K562 (cell line): ENCODE results near the gene SND1. TPM values are rescaled to one million over a fixed set of nuclear protein-coding genes. Genes with fewer than 3 reads are reported as not detected.

Experiments
- CREM ChIP-seq: IDR thresholded peaks from 2 replicates; pipeline ENCODE4 v1.6.1; 2014; ENCODE audit warnings: antibody characterized with exemption, low read depth
- E2F3 ChIP-seq: fragments of 250-450 bp; sonication (Bioruptor Pico); IDR thresholded peaks from 2 replicates; pipeline ENCODE4 v1.4.0; 2020; ENCODE audit warnings: mild to moderate bottlenecking
- E2F6 ChIP-seq, 2 experiments: IDR thresholded peaks; 2 replicates each; pipeline ENCODE4 v1.6.1; 2011; ENCODE audit warnings: borderline replicate concordance in 1 of 2, control low read depth in 1 of 2, low read depth in 1 of 2, low read length in 1 of 2, mild to moderate bottlenecking in 1 of 2, mixed read lengths in 1 of 2, moderate library complexity in 1 of 2; ENCODE audit not compliant: insufficient read depth in 1 of 2, insufficient read length in 1 of 2, poor library complexity in 1 of 2, severe bottlenecking in 1 of 2; ENCODE audit errors: extremely low read depth in 1 of 2
- EHMT2 ChIP-seq: fragments of 450-650 bp; IDR thresholded peaks from 2 replicates; pipeline ENCODE4 v1.6.1; 2018; ENCODE audit warnings: antibody characterized with exemption
- FOS ChIP-seq: IDR thresholded peaks from 3 replicates; pipeline ENCODE4 v1.6.1; 2011; ENCODE audit not compliant: insufficient read length; ENCODE audit errors: extremely low read depth
- GABPA ChIP-seq: fragments of 200-800 bp; sonication (Bioruptor generic); conservative IDR thresholded peaks from 2 replicates; pipeline ENCODE4 v1.6.1; 2016; ENCODE audit warnings: low read depth, missing genetic modification characterization, missing compliant biosample characterization
- HDAC1 ChIP-seq, 2 experiments: fragments of 450-650 bp; IDR thresholded peaks; 2 replicates each; pipeline ENCODE4 v1.6.1; 2016 to 2017; ENCODE audit warnings: inconsistent platforms in 1 of 2, mild to moderate bottlenecking in 1 of 2, moderate library complexity in 1 of 2
- HINFP ChIP-seq: fragments of 450-650 bp; conservative IDR thresholded peaks from 2 replicates; pipeline ENCODE4 v1.6.1; 2016; ENCODE audit warnings: missing genetic modification characterization, low read depth, mild to moderate bottlenecking, control low read depth, missing compliant biosample characterization
- NCOA1 ChIP-seq: fragments of 450-650 bp; IDR thresholded peaks from 2 replicates; pipeline ENCODE4 v1.6.1; 2016; ENCODE audit warnings: low read depth
- NUFIP1 ChIP-seq: fragments of 450-650 bp; IDR thresholded peaks from 2 replicates; pipeline ENCODE4 v1.6.1; 2018; ENCODE audit not compliant: partially characterized antibody
- PATZ1 ChIP-seq: fragments of 250-450 bp; sonication (Bioruptor Pico); IDR thresholded peaks from 2 replicates; pipeline ENCODE4 v1.5.0; 2020; ENCODE audit warnings: mild to moderate bottlenecking, borderline replicate concordance
- PREB ChIP-seq: sonication (generic); formaldehyde crosslinking; IDR thresholded peaks from 2 replicates; pipeline ENCODE4 v1.8.1; 2023; ENCODE audit warnings: mild to moderate bottlenecking, missing genetic modification reagents
- RBM14 ChIP-seq: fragments of 200-400 bp; formaldehyde crosslinking; IDR thresholded peaks from 2 replicates; pipeline ENCODE4 v1.6.1; 2018; ENCODE audit warnings: low read depth, mild to moderate bottlenecking, low read length, moderate library complexity, borderline replicate concordance; ENCODE audit not compliant: insufficient read depth
- SNAPC5 ChIP-seq: fragments of 250-450 bp; sonication (Bioruptor Pico); IDR thresholded peaks from 2 replicates; pipeline ENCODE4 v1.8.0; 2021; ENCODE audit warnings: moderate library complexity, mild to moderate bottlenecking, inconsistent platforms
- SNRNP70 ChIP-seq: fragments of 200-400 bp; formaldehyde crosslinking; optimal IDR thresholded peaks from 2 replicates; pipeline ENCODE3; 2017; ENCODE audit warnings: low read depth, low read length
- TAL1 ChIP-seq: fragments of 450-650 bp; IDR thresholded peaks from 2 replicates; pipeline ENCODE4 v1.6.1; 2016; ENCODE audit warnings: mild to moderate bottlenecking
- TEAD2 ChIP-seq: fragments of 450-650 bp; IDR thresholded peaks from 2 replicates; pipeline ENCODE4 v1.6.1; 2016; ENCODE audit warnings: missing genetic modification characterization, control low read depth, missing compliant biosample characterization
- THRAP3 ChIP-seq: fragments of 450-650 bp; IDR thresholded peaks from 2 replicates; pipeline ENCODE4 v1.6.1; 2016; ENCODE audit warnings: mild to moderate bottlenecking, inconsistent platforms, borderline replicate concordance
- TRIM28 ChIP-seq: fragments of 450-650 bp; IDR thresholded peaks from 2 replicates; pipeline ENCODE4 v1.6.1; 2017
- ZBTB34 ChIP-seq: fragments of 250-450 bp; sonication (Bioruptor Pico); IDR thresholded peaks from 2 replicates; pipeline ENCODE4 v1.8.0; 2021; ENCODE audit warnings: mild to moderate bottlenecking, moderate library complexity
- ZFP36 ChIP-seq: fragments of 150-350 bp; IDR thresholded peaks from 2 replicates; pipeline ENCODE4 v1.6.1; 2018; ENCODE audit warnings: low read length, low read depth; ENCODE audit not compliant: partially characterized antibody
- ZNF24 ChIP-seq: fragments of 450-650 bp; IDR thresholded peaks from 2 replicates; pipeline ENCODE4 v1.6.1; 2016
- ZNF75A ChIP-seq: fragments of 450-650 bp; formaldehyde crosslinking; IDR thresholded peaks from 2 replicates; pipeline ENCODE4 v1.4.0; 2020; ENCODE audit warnings: mild to moderate bottlenecking
- polyA plus RNA-seq, 8 experiments: library from polyadenylated mRNA; depleted of rRNA in 4 of 8; stranded (reverse) in 5 of 8; unstranded in 3 of 8; fragments of >200 nt; fragmentation: Nextera tagmentation in 2 of 8; fragmentation: Illumina TruSeq in 1 of 8; extraction: Ambion mirVana in 2 of 8; extraction: Trizol in 1 of 8; gene quantifications; 2 replicates each; pipeline versions ENCODE4 v1.2.1 to v1.2.3, GENCODE V29; 2011 to 2014; ENCODE audit warnings: inconsistent platforms in 1 of 8, missing spikeins in 1 of 8
- total RNA-seq, 7 experiments: library from RNA; depleted of rRNA in 6 of 7; stranded (reverse); fragments of >200 nt in 6 of 7; fragmentation: Illumina TruSeq in 2 of 7; extraction: Trizol in 2 of 7; gene quantifications; 2 replicates each; pipeline versions ENCODE4 v1.2.1 to v1.2.3, GENCODE V29; 2011 to 2021; ENCODE audit warnings: low replicate concordance in 1 of 7

Gene SND1
- total and polyA plus RNA-seq, 9 of the 15 experiments (the other 6 are each of a cell fraction or from before 2014, with no cell fraction given), result 46.5 to 307 (median 191) TPM

GRCh38 chr7:128044064-128044463 lies 392.1 kb downstream of the SND1 start (continued):
- TF ChIP-seq EHMT2, result no peak
- TF ChIP-seq TRIM28, result no peak
- TF ChIP-seq TAL1, result peak; percentile 13; the same call in 1 of the 2 replicates
- no peak for TF ChIP-seq FOS
- no peak for TF ChIP-seq NCOA1
- no peak for TF ChIP-seq NUFIP1
- TF ChIP-seq THRAP3, result no peak
- no peak for TF ChIP-seq ZBTB34 (CRISPR knock-in tag)
- TF ChIP-seq ZNF75A, result no peak
- peak in 1 of 2 experiments; percentile 66; a peak in 1 of 4 replicates for TF ChIP-seq HDAC1 (IDR thresholded peaks at IDR 0.05)
- TF ChIP-seq CREM, result peak; percentile 16; the same call in 1 of the 2 replicates
- TF ChIP-seq SNAPC5 (CRISPR knock-in tag), result no peak
- TF ChIP-seq PATZ1 (CRISPR knock-in tag), result no peak
- TF ChIP-seq ZNF24, result no peak
- TF ChIP-seq SNRNP70, result no peak
- no peak for TF ChIP-seq GABPA
- TF ChIP-seq HINFP (tag), result no peak
- TF ChIP-seq ZFP36, result no peak
- no peak for TF ChIP-seq RBM14
- TF ChIP-seq TEAD2 (tag), result no peak
- no peak for TF ChIP-seq E2F6 (IDR thresholded peaks at IDR 0.05; ENCODE audit: borderline replicate concordance in 1 of 2, extremely low read depth in 1 of 2, insufficient read depth in 1 of 2, insufficient read length in 1 of 2, low read depth in 1 of 2, low read length in 1 of 2, poor library complexity in 1 of 2, severe bottlenecking in 1 of 2)
- no peak for TF ChIP-seq PREB (CRISPR knock-in tag)
- TF ChIP-seq E2F3 (CRISPR knock-in tag), result no peak
